OCI-LY7 (cell line): ENCODE measurements around the gene WDR47. TPM values are rescaled to one million over a fixed set of nuclear protein-coding genes. Genes with fewer than 3 reads are reported as not detected.

ENCODE experiments used
- BruUV-seq: library from RNA; stranded (reverse); fragments of 400-500 nt; replicated peaks from 2 replicates; lab custom pipeline; 2021; lab: Mats Ljungman, UMichigan
- CTCF ChIA-PET: fragments of 300-600 bp; sonication (Branson Sonifier 250); formaldehyde crosslinking; loops from one replicate; lab custom pipeline; 2022; ENCODE audit warnings: antibody characterized with exemption; ENCODE audit not compliant: unreplicated experiment; lab: Charles Lee
- POLR2A ChIA-PET: fragments of 300-600 bp; sonication (Branson Sonifier 250); formaldehyde crosslinking; loops from one replicate; lab custom pipeline; 2022; ENCODE audit warnings: antibody characterized with exemption; lab: Charles Lee
- DNase-seq: peaks from one replicate; pipeline ENCODE4 v3.0.0-alpha.2; 2015; ENCODE audit warnings: low spot score
- H2AFZ ChIP-seq: fragments of 200-600 bp; sonication (generic), shearing (Covaris generic); 2 replicates; pipeline ENCODE4 v1.6.1; 2014; ENCODE audit warnings: mild to moderate bottlenecking, antibody characterized with exemption, low read length, moderate library complexity
- H3K27ac ChIP-seq: fragments of 200-600 bp; sonication (generic); 2 replicates; pipeline ENCODE4 v1.5.1; 2014; ENCODE audit warnings: mixed run types, low read depth, mild to moderate bottlenecking, moderate library complexity, low read length, inconsistent platforms; ENCODE audit not compliant: poor library complexity, severe bottlenecking
- H3K36me3 ChIP-seq: fragments of 200-600 bp; sonication (generic); 2 replicates; pipeline ENCODE4 v1.6.1; 2014; ENCODE audit warnings: mild to moderate bottlenecking, antibody characterized with exemption, low read length, moderate library complexity, mixed read lengths; ENCODE audit not compliant: insufficient read depth
- H3K4me1 ChIP-seq: fragments of 200-600 bp; sonication (generic); 2 replicates; pipeline ENCODE4 v1.5.1; 2014; ENCODE audit warnings: mild to moderate bottlenecking, low read length; ENCODE audit not compliant: insufficient read depth, poor library complexity, severe bottlenecking
- H3K4me2 ChIP-seq: fragments of 200-600 bp; sonication (generic); 2 replicates; pipeline ENCODE4 v1.6.1; 2014; ENCODE audit warnings: mild to moderate bottlenecking, low read length
- H3K4me3 ChIP-seq: fragments of 200-600 bp; sonication (generic); 2 replicates; pipeline ENCODE4 v1.5.1; 2014; ENCODE audit warnings: mild to moderate bottlenecking, low read depth, low read length; ENCODE audit not compliant: poor library complexity, severe bottlenecking
- H3K79me2 ChIP-seq: fragments of 200-600 bp; sonication (generic); 2 replicates; pipeline ENCODE4 v1.6.1; 2016; ENCODE audit warnings: low read depth, mild to moderate bottlenecking, low read length, moderate library complexity, mixed read lengths; ENCODE audit not compliant: insufficient read depth
- H3K9me2 ChIP-seq: fragments of 200-600 bp; sonication (generic); 2 replicates; pipeline ENCODE4 v1.6.1; 2016; ENCODE audit warnings: mild to moderate bottlenecking, low read length, mixed read lengths; ENCODE audit not compliant: insufficient read depth
- H3K9me3 ChIP-seq: fragments of 200-600 bp; sonication (generic); 2 replicates; pipeline ENCODE4 v1.6.1; 2014; ENCODE audit warnings: mild to moderate bottlenecking, mixed run types, low read length, mixed read lengths
- H4K20me1 ChIP-seq: fragments of 200-600 bp; sonication (generic); 2 replicates; pipeline ENCODE4 v1.6.1; 2014; ENCODE audit warnings: mild to moderate bottlenecking, antibody characterized with exemption, low read length, moderate library complexity, mixed read lengths; ENCODE audit not compliant: insufficient read depth
- CTCF ChIP-seq: fragments of 200-600 bp; sonication (generic); conservative IDR thresholded peaks from 2 replicates; pipeline ENCODE4 v1.5.1; 2014; ENCODE audit warnings: mild to moderate bottlenecking, antibody characterized with exemption, low read length, moderate library complexity, mixed read lengths
- EZH2phosphoT487 ChIP-seq: fragments of 200-600 bp; sonication (generic); IDR thresholded peaks from 2 replicates; pipeline ENCODE4 v1.6.1; 2018; ENCODE audit warnings: low read depth, borderline replicate concordance, mild to moderate bottlenecking, mixed run types, antibody characterized with exemption, low read length, moderate library complexity, mixed read lengths
- intact Hi-C: fragments of 100-400 bp; cut with micrococcal nuclease; formaldehyde crosslinking; loops from one replicate; pipeline ENCODE4 v1.10.0; 2022; ENCODE audit not compliant: unreplicated experiment
- total RNA-seq, 2 experiments: library from RNA; depleted of rRNA in 1 of 2; stranded (reverse); fragments of >200 nt in 1 of 2; shearing (Covaris generic) in 1 of 2; gene quantifications; 2 replicates each; pipeline ENCODE4 v1.2.3, GENCODE V29; 2014 to 2022

WDR47 gene
- total RNA-seq, 2 experiments from 2014 or later, result 11.0 to 12.0 TPM

GRCh38 chr1:109084563-109085517 is 42.9 kb upstream of the WDR47 start:
- ChIA-PET POLR2A (interaction anchor here (0.7 to 1.0 kb wide), 3 partner anchors 9 to 132 kb away, joined by 3 to 4 read pairs (median 3); partner anchors contain the start of gene TAF13), CTCF (no interaction called here)
- peaks cover 3% of the 10 kb centered on the region for H3K4me1 ChIP-seq
- H3K9me3 ChIP-seq, result no peaks in the 10 kb centered on the region
- no peak overlapping the region for H2AFZ ChIP-seq
- no peak overlapping the region for H3K4me3 ChIP-seq
- H3K36me3 ChIP-seq, result no peaks in the 10 kb centered on the region
- H3K4me2 ChIP-seq, result no peak overlapping the region
- H3K79me2 ChIP-seq, result no peaks in the 10 kb centered on the region
- no peak for TF ChIP-seq CTCF
- no peaks in the 10 kb centered on the region for H3K9me2 ChIP-seq
- no peak overlapping the region for H3K27ac ChIP-seq
- no peaks in the 10 kb centered on the region for H4K20me1 ChIP-seq
- DNase-seq, result no peak
- BruUV-seq, result no TSS peak
- intact Hi-C loops, result no loop called here

- CTCF ChIA-PET, result no interaction called here
- peaks cover 1% of the 10 kb centered on the region for H3K4me1 ChIP-seq
- no peak overlapping the region for H3K27ac ChIP-seq
- H3K9me2 ChIP-seq, result no peaks in the 10 kb centered on the region
- POLR2A ChIA-PET, result interaction anchor here (0.7 to 1.0 kb wide), 3 partner anchors 12 to 112 kb away, joined by 3 to 4 read pairs (median 3); no protein-coding TSS in a partner anchor
- no TSS peak for BruUV-seq
- TF ChIP-seq CTCF (no peak), EZH2phosphoT487 (no peak)
- DNase-seq, result no peak
- H4K20me1 ChIP-seq, result no peaks in the 10 kb centered on the region
- no peaks in the 10 kb centered on the region for H3K79me2 ChIP-seq
- intact Hi-C loops, result no loop called here
- no peaks in the 10 kb centered on the region for H3K9me3 ChIP-seq
- H3K4me2 ChIP-seq, result no peak overlapping the region
- H3K36me3 ChIP-seq, result no peaks in the 10 kb centered on the region
- H3K4me3 ChIP-seq, result no peak overlapping the region
- H2AFZ ChIP-seq, result no peak overlapping the region
These were observed 42.0 kb upstream of the WDR47 start for GRCh38 chr1:109083923-109084322.

GRCh38 chr1:109083501-109083900 is 41.6 kb upstream of the WDR47 start:
- Histone ChIP-seq H3K4me2 (no peak overlapping the region), H3K9me3 (no peaks in the 10 kb centered on the region), H3K79me2 (no peaks in the 10 kb centered on the region), H3K9me2 (no peaks in the 10 kb centered on the region), H3K27ac (no peak overlapping the region), H4K20me1 (no peaks in the 10 kb centered on the region), H3K4me1 (peaks cover 1% of the 10 kb centered on the region), H3K4me3 (no peak overlapping the region), H2AFZ (no peak overlapping the region), H3K36me3 (no peaks in the 10 kb centered on the region)
- ChIA-PET CTCF (no interaction called here), POLR2A (interaction anchor here (0.7 to 1.0 kb wide), 3 partner anchors 13 to 112 kb away, joined by 3 to 4 read pairs (median 3); no protein-coding TSS in a partner anchor)
- DNase-seq, result no peak
- intact Hi-C loops, result no loop called here
- BruUV-seq, result no TSS peak
- TF ChIP-seq EZH2phosphoT487 (no peak), CTCF (no peak)
